ENCODE data around the gene SHOC2.

Gene SHOC2

DNA sequence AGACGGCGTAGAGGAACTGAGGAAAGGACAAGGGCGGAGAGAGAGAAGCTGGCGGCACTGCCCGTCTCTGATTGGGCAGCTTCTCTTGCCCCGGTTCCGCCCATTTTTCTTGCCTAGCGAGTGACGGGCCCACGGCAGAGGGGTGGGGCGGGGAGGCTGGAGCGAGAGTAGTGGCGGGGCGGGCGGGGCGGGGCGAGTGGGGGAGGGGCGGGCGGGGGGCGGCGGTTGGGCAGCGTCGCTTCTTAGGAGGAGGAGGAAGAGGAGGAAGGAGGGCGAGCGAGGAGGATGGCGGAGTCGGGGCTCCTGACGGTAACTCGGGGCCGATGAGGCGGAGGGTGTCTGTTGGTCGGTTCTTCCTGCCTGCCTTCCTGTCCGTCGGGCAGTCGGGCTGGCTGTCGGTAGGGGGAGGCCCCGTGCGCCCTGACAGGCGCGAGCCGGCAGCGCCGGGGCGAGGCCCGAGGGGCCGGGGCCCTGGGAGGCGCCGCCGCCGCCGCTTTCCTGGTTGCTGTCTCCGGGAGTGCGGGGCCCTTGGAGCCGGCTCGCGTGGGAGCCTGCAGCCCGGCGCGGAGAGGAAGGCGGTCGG is at the start of gene SHOC2:
SHOC2 (plus strand) TSS at position 256 of the 583 bp plus-strand sequence. CDS start 44,755 bp downstream, outside the sequence.
- DNase-seq: peak; percentile 86 to 95 (median 93)

GRCh38 chr10:110870823-110871297 is 48.5 kb upstream of the SHOC2 start:
- no peak for DNase-seq

- DNase-seq: peak; percentile 81 to 86 (median 83)
Measured at GRCh38 chr10:110871298-110872084, 47.9 kb upstream of the SHOC2 start, which contains the start of gene PDCD4. TSS of gene PDCD4 (plus strand) at chr10:110871928. CDS start at chr10:110876028, 4,100 bp downstream.

- peak; percentile 40 to 74 (median 60) for DNase-seq
Measured at GRCh38 chr10:110872145-110872983, 47.0 kb upstream of the SHOC2 start.

GRCh38 chr10:110872984-110873923 is 46.1 kb upstream of the SHOC2 start:
- no peak for DNase-seq

DNA sequence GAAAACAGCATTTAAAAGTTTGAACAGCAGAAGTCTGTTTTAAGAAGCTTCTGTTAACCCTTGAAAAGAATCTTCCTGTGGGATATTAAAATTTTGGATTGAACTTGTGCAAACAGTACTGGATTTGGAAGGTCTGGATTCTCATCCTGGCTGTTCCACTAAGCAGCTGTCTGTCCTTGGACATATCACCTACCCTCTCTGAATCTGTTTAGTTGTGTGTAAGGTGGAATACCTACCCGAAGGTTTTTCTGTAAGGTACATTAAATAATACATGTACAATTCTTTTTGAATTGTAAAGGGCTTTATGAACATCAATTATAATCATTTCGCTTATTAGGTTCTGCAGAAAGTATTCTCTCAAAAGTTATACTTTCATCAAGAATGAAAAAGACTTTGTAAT is 45.5 kb upstream of the SHOC2 start:
- no peak for DNase-seq

- DNase-seq: no peak
Measured at GRCh38 chr10:110876000-110876399, 43.4 kb upstream of the SHOC2 start.

GRCh38 chr10:110876788-110877187 is 42.6 kb upstream of the SHOC2 start:
- DNase-seq: no peak

GRCh38 chr10:110880012-110880411 is 39.4 kb upstream of the SHOC2 start:
- no peak for DNase-seq

DNA sequence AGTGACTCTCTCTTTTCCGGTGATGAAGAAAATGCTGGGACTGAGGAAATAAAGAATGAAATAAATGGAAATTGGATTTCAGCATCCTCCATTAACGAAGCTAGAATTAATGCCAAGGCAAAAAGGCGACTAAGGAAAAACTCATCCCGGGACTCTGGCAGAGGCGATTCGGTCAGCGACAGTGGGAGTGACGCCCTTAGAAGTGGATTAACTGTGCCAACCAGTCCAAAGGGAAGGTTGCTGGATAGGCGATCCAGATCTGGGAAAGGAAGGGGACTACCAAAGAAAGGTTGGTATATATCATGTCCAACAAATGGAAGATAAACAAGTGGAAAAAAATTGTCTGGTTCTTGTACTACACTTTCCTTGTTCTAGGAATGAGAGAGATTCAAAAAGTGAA is 38.2 kb upstream of the SHOC2 start:
- DNase-seq: no peak

GRCh38 chr10:110881905-110882304 is 37.5 kb upstream of the SHOC2 start:
- no peak for DNase-seq

DNA sequence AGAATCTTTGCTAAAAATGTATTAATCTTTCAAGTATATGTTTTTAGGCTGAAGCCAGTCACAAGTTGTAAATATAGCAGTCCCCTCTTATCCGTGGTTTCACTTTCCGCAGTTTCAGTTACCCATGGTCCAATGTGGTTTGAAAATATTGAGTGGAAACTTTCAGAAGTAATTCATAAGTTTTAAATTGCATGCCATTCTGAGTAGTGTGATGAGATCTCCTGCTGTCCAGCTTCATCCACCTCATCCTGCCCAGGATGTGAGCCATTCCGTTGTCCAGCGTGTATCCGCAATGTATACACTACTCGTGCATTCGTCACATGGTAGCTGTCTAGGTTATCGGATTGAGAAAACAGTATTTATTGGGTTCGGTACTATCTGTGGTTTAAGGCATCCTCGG is 35.5 kb upstream of the SHOC2 start:
- no peak for DNase-seq

GRCh38 chr10:110885932-110886674 is 33.3 kb upstream of the SHOC2 start:
- DNase-seq: no peak

DNA sequence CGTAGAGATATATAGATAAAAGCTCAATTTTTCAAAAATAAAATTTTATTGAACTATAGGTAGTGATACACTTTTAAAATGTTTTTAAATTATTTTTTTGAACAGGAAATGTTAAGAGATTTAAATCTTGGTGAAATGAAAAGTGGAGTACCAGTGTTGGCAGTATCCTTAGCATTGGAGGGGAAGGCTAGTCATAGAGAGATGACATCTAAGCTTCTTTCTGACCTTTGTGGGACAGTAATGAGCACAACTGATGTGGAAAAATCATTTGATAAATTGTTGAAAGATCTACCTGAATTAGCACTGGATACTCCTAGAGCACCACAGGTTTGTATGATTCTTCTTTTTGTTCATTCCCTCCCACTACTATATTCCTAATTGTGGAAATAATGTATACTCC is 31.8 kb upstream of the SHOC2 start:
- DNase-seq: no peak

GRCh38 chr10:110892602-110893288 is 26.7 kb upstream of the SHOC2 start:
- no peak for DNase-seq

- no peak for DNase-seq
Measured at GRCh38 chr10:110893559-110894179, 25.7 kb upstream of the SHOC2 start.

DNA sequence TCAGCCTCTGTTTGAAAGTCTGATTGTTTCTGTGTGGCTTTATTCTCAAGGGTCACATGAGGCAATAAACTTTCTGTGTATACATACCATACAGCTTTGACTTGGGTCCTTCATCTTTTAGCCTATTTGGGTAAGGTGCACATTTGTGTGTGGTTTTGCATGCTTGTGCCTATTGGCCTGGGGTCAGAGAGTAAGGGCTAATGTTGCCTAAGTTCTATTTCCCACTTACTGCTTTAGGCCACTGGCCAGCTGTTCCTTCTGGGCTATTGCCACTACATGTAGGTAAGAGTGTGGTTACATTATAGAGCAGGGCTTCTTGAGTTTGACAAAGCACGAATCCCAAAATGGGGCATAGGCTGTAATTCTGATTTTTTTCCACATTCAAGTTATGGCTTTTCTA is 22.2 kb upstream of the SHOC2 start:
- no peak for DNase-seq

GRCh38 chr10:110898391-110898790 is 21.0 kb upstream of the SHOC2 start:
- DNase-seq: no peak

DNA sequence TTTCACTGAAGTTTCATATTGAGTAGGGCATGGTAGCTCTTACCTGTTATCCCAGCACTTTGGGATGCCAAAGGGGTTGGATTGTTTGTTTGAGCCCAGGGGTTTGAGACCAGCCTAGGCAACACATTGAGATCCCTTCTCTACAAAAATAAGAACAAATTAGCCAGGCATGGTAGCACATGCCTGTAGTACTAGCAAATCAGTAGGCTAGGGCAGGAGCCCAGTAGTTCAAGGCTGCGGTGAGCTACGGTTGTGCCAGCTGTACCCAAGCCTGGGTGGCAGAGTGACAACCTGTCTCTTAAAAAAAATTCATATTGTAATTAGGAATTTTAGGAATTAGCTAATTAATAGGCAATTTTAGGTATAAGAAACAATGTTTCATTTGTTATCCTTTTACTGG is 18.4 kb upstream of the SHOC2 start:
- no peak for DNase-seq

Data from activated naive CD4-positive, alpha-beta T cell (primary cell).